AG04450 (cell line): Measurements from ENCODE around the gene REV1. TPM values are rescaled to one million over a fixed set of nuclear protein-coding genes. Genes with fewer than 3 reads are reported as not detected.
"Not testable (repeated sequence)": the region's sequence is repeated elsewhere in the genome, so short reads cannot be mapped to it uniquely, and the experiment has no call there.

Experiments used
- CTCF ChIA-PET: fragments of 300-600, 350-600 bp; formaldehyde crosslinking; extraction: SDS; loops from one replicate; lab custom pipeline; 2022; ENCODE audit warnings: antibody characterized with exemption, inconsistent platforms; lab: Charles Lee
- POLR2A ChIA-PET: fragments of 350-600 bp; formaldehyde crosslinking; extraction: SDS; loops from one replicate; lab custom pipeline; 2021; ENCODE audit warnings: antibody characterized with exemption, inconsistent platforms; lab: Yijun Ruan, JAX
- DNase-seq: peaks from one replicate; pipeline ENCODE4 v3.0.0-alpha.2; 2011; ENCODE audit warnings: low read depth, low spot score
- H3K27ac ChIP-seq: one replicate; pipeline ENCODE4 v1.5.1; 2012; ENCODE audit warnings: low read depth, low read length, control low read depth
- H3K27me3 ChIP-seq: one replicate; pipeline ENCODE4 v1.6.0; 2012; ENCODE audit warnings: low read length; ENCODE audit not compliant: control insufficient read depth, insufficient read depth
- H3K4me3 ChIP-seq: 2 replicates; pipeline ENCODE4 v1.5.1; 2011; ENCODE audit warnings: mild to moderate bottlenecking, low read depth, low read length, control low read depth
- H3K9me3 ChIP-seq: 2 replicates; pipeline ENCODE4 v1.5.1; 2012; ENCODE audit warnings: low read length; ENCODE audit not compliant: control insufficient read depth, insufficient read depth
- polyA plus RNA-seq: library from polyadenylated mRNA; depleted of rRNA; stranded (reverse); fragments of >200 nt; gene quantifications from 2 replicates; pipeline ENCODE4 v1.2.3, GENCODE V29; 2011
- TF ChIP-seq, protein P1 (sequence below): IDR thresholded peaks from 2 replicates; pipeline ENCODE4 v1.5.1; 2011; ENCODE audit warnings: low read depth, low read length, control low read depth, inconsistent platforms

Gene REV1
- polyA plus RNA-seq, 1 experiment = 26.4 TPM

GRCh38 chr2:99376254-99376864 is 113.5 kb downstream of the REV1 start:
- TF ChIP-seq, protein P1, sequence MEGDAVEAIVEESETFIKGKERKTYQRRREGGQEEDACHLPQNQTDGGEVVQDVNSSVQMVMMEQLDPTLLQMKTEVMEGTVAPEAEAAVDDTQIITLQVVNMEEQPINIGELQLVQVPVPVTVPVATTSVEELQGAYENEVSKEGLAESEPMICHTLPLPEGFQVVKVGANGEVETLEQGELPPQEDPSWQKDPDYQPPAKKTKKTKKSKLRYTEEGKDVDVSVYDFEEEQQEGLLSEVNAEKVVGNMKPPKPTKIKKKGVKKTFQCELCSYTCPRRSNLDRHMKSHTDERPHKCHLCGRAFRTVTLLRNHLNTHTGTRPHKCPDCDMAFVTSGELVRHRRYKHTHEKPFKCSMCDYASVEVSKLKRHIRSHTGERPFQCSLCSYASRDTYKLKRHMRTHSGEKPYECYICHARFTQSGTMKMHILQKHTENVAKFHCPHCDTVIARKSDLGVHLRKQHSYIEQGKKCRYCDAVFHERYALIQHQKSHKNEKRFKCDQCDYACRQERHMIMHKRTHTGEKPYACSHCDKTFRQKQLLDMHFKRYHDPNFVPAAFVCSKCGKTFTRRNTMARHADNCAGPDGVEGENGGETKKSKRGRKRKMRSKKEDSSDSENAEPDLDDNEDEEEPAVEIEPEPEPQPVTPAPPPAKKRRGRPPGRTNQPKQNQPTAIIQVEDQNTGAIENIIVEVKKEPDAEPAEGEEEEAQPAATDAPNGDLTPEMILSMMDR = no peak
- ChIA-PET CTCF (no interaction called here), POLR2A (no interaction called here)
- Histone ChIP-seq H3K27ac (no peak overlapping the region), H3K27me3 (no peaks in the 10 kb centered on the region), H3K9me3 (no peaks in the 10 kb centered on the region; the same call in 1 of the 2 replicates), H3K4me3 (no peak overlapping the region)
- no peak for DNase-seq

DNA sequence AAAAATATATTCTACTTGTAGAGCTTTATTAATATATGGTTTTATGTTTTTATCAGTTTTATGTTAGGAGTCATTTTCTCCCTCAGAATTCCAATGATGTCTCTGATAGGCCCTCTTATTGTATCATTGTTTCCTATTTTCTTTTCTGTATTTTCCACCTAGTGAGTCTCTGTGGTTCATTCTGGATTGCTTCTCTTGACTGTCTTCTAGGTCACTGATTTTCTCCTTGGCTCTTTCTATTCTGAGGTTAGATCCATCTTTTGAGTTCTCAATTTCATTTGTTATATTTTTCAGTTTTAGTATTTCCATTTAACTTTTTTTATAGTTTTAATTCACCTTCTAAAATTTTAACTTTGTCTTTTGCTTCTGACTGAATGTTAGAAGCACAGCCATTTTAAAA is 115.1 kb downstream of the REV1 start:
- ChIA-PET POLR2A (no interaction called here), CTCF (interaction anchor here (0.6 to 1.2 kb wide), 2 partner anchors 113 to 115 kb away, joined by 3 read pairs; partner anchors contain the start of gene REV1)
- Histone ChIP-seq H3K27me3 (no peaks in the 10 kb centered on the region), H3K27ac (no peak overlapping the region), H3K9me3 (no peaks in the 10 kb centered on the region; the same call in 1 of the 2 replicates), H3K4me3 (no peak overlapping the region)
- no peak for DNase-seq
- TF ChIP-seq, protein P1 = no peak

- ChIA-PET CTCF (no interaction called here), POLR2A (interaction anchor here (1.2 kb wide), 1 partner anchor 8 kb away, joined by 3 read pairs; no protein-coding TSS in a partner anchor)
- TF ChIP-seq, protein P1 = no peak
Observed at GRCh38 chr2:99373144-99373543, 116.7 kb downstream of the REV1 start.

GRCh38 chr2:99368854-99369253 is 121.0 kb downstream of the REV1 start:
- POLR2A ChIA-PET, DNase-seq, CTCF ChIA-PET, H3K9me3 ChIP-seq, H3K27ac ChIP-seq, H3K27me3 ChIP-seq, H3K4me3 ChIP-seq: not testable (repeated sequence)

More at GRCh38 chr2:99373144-99373543, 116.7 kb downstream of the REV1 start:
- Histone ChIP-seq H3K9me3 (no peaks in the 10 kb centered on the region; the same call in 1 of the 2 replicates), H3K27me3 (no peaks in the 10 kb centered on the region), H3K4me3 (no peak overlapping the region), H3K27ac (no peak overlapping the region)
- DNase-seq = no peak

GRCh38 chr2:99365661-99366060 is 124.2 kb downstream of the REV1 start:
- Histone ChIP-seq H3K27ac (no peak overlapping the region), H3K27me3 (no peaks in the 10 kb centered on the region), H3K4me3 (no peak overlapping the region), H3K9me3 (no peaks in the 10 kb centered on the region)
- ChIA-PET POLR2A (interaction anchor here (0.9 kb wide), 1 partner anchor 8 kb away, joined by 3 read pairs; no protein-coding TSS in a partner anchor), CTCF (interaction anchor here (0.7 to 3.5 kb wide), 2 partner anchors 29 to 897 kb away, joined by 3 to 10 read pairs; partner anchors contain the start of genes EIF5B and TXNDC9)
- TF ChIP-seq, protein P1 = no peak
- no peak for DNase-seq
